Measurements from ENCODE around the gene ZNF668. TPM values are rescaled to one million over a fixed set of nuclear protein-coding genes. Genes with fewer than 3 reads are reported as not detected.
A peak's percentile ranks its signal among the peaks of the same experiment; 100 is the strongest.

Gene ZNF668
- total and polyA plus RNA-seq, 2 of the 13 experiments (the other 11 are each of a cell fraction or from before 2014, with no cell fraction given) = 3.8 to 9.8 TPM

DNA sequence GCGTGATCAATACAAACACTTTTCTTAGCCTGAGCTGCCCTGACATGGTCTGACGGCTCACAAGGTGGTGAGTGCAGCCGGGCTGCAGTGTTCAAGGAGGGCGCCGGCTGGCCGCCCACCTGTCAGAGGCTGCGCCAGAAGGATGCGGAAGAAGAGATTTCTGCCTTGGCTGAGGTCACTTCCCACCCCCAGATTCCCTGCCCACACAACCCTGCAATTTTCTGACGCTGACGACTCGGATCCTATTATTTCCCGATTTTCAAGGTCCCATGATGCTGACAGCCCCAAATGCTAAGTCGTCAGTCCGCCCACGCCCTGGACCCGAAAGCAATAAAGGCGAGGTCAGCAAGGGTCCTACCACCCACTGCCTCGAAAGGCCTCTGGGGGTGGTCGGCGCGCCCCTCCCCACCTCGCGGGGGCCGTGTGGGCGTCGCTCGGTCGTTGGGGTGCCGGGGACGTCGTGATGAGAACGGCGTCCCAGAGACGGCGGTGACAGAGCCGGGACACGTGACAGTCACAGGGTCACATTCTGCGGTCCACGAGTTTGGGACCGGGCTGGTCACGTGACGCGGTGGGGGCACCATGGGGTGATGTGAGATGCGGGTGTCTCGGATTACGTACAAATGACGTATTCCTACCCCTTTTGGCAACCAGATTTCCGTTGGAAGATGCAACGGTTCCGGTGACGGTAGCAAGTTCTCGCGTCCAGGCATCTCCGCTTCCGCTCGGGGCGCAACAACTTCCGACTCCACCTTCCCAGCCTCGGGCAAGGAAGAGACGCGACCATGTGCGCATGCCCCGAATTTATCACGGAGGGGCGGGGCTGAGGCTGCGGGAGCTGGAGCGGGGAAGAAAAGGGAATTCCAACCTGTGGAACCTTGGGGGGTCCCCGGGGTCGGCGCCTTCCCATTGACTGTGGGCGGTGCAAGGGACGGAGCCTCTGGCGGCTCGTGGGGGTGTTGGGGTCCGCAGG, 41.0 kb downstream of the ZNF668 start, which contains the start of gene STX4 (continued):
- TF ChIP-seq, protein P1, sequence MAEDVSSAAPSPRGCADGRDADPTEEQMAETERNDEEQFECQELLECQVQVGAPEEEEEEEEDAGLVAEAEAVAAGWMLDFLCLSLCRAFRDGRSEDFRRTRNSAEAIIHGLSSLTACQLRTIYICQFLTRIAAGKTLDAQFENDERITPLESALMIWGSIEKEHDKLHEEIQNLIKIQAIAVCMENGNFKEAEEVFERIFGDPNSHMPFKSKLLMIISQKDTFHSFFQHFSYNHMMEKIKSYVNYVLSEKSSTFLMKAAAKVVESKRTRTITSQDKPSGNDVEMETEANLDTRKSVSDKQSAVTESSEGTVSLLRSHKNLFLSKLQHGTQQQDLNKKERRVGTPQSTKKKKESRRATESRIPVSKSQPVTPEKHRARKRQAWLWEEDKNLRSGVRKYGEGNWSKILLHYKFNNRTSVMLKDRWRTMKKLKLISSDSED (CRISPR knock-in tag; IDR thresholded peaks at IDR 0.05) = peak; percentile 73; the same call in 1 of the 2 replicates
- TF ChIP-seq ZNF547 (CRISPR knock-in tag; IDR thresholded peaks at IDR 0.05) (peak; percentile 99), ZNF546 (CRISPR knock-in tag; conservative IDR thresholded peaks at IDR 0.05) (peak; percentile 28; the same call in 1 of the 2 replicates), ZNF660 (CRISPR knock-in tag; IDR thresholded peaks at IDR 0.05; ENCODE audit: borderline replicate concordance, low read depth) (no peak), TMF1 (CRISPR knock-in tag; IDR thresholded peaks at IDR 0.05; ENCODE audit: low read depth) (peak; percentile 79; the same call in 1 of the 2 replicates), NR1H2 (CRISPR knock-in tag; IDR thresholded peaks at IDR 0.05; ENCODE audit: borderline replicate concordance, low read depth) (peak; percentile 83; the same call in 1 of the 2 replicates), SNAPC2 (CRISPR knock-in tag; IDR thresholded peaks at IDR 0.05) (no peak), AHR (CRISPR knock-in tag; IDR thresholded peaks at IDR 0.05) (peak; percentile 64; the same call in 1 of the 2 replicates), U2AF2 (IDR thresholded peaks at IDR 0.05; ENCODE audit: low read depth, low read length) (no peak), TOE1 (CRISPR knock-in tag; IDR thresholded peaks at IDR 0.05) (no peak; the same call in 1 of the 2 replicates), ZNF101 (CRISPR knock-in tag; IDR thresholded peaks at IDR 0.05; ENCODE audit: borderline replicate concordance, low read depth) (no peak), HOXA7 (CRISPR knock-in tag; IDR thresholded peaks at IDR 0.05) (0 out of 2 replicates have a peak, but pooled peaks have one; percentile 45), SMAD3 (CRISPR knock-in tag; IDR thresholded peaks at IDR 0.05) (0 out of 2 replicates have a peak, but pooled peaks have one; percentile 76), EHMT2 (IDR thresholded peaks at IDR 0.05; ENCODE audit: borderline replicate concordance, low read depth, low read length) (no peak), IKZF1 (IDR thresholded peaks at IDR 0.05) (no peak), POLR2G (IDR thresholded peaks at IDR 0.05; ENCODE audit: low read depth, low read length) (peak; percentile 67), ZNF333 (CRISPR knock-in tag; IDR thresholded peaks at IDR 0.05; ENCODE audit: borderline replicate concordance) (no peak; the same call in 1 of the 2 replicates), NFIB (CRISPR knock-in tag; IDR thresholded peaks at IDR 0.05; ENCODE audit: borderline replicate concordance) (peak; percentile 63; the same call in 1 of the 2 replicates), HNRNPK (IDR thresholded peaks at IDR 0.05; ENCODE audit: low read depth, low read length, poor library complexity, severe bottlenecking) (no peak)
- TF ChIP-seq, protein P2, sequence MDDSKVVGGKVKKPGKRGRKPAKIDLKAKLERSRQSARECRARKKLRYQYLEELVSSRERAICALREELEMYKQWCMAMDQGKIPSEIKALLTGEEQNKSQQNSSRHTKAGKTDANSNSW (CRISPR knock-in tag; IDR thresholded peaks at IDR 0.05; ENCODE audit: borderline replicate concordance) = no peak
- TF ChIP-seq, protein P3, sequence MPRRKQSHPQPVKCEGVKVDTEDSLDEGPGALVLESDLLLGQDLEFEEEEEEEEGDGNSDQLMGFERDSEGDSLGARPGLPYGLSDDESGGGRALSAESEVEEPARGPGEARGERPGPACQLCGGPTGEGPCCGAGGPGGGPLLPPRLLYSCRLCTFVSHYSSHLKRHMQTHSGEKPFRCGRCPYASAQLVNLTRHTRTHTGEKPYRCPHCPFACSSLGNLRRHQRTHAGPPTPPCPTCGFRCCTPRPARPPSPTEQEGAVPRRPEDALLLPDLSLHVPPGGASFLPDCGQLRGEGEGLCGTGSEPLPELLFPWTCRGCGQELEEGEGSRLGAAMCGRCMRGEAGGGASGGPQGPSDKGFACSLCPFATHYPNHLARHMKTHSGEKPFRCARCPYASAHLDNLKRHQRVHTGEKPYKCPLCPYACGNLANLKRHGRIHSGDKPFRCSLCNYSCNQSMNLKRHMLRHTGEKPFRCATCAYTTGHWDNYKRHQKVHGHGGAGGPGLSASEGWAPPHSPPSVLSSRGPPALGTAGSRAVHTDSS (CRISPR knock-in tag; conservative IDR thresholded peaks at IDR 0.05) = 0 out of 2 replicates have a peak, but pooled peaks have one; percentile 59
- TF ChIP-seq, protein P4, sequence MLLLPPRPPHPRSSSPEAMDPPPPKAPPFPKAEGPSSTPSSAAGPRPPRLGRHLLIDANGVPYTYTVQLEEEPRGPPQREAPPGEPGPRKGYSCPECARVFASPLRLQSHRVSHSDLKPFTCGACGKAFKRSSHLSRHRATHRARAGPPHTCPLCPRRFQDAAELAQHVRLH (CRISPR knock-in tag; IDR thresholded peaks at IDR 0.05; ENCODE audit: borderline replicate concordance, low read depth) = peak; percentile 61; the same call in 1 of the 2 replicates
- TF ChIP-seq, protein P5, sequence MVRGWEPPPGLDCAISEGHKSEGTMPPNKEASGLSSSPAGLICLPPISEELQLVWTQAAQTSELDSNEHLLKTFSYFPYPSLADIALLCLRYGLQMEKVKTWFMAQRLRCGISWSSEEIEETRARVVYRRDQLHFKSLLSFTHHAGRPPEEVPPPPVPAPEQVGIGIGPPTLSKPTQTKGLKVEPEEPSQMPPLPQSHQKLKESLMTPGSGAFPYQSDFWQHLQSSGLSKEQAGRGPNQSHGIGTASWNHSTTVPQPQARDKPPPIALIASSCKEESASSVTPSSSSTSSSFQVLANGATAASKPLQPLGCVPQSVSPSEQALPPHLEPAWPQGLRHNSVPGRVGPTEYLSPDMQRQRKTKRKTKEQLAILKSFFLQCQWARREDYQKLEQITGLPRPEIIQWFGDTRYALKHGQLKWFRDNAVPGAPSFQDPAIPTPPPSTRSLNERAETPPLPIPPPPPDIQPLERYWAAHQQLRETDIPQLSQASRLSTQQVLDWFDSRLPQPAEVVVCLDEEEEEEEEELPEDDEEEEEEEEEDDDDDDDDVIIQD (CRISPR knock-in tag; IDR thresholded peaks at IDR 0.05; ENCODE audit: low read depth) = no peak; the same call in 1 of the 2 replicates

All from HepG2 (cell line).